ENCODE results near the gene CRKL.

The CRKL gene

GRCh38 chr22:20996598-20997535 is 79.7 kb downstream of the CRKL start:
- no peaks in the 10 kb centered on the region for H3K27me3 ChIP-seq (ENCODE audit: insufficient read depth, poor library complexity, severe bottlenecking)
- TF ChIP-seq SPI1 (IDR thresholded peaks at IDR 0.05; ENCODE audit: borderline replicate concordance, low read depth): no peak
- TF ChIP-seq GABPA (IDR thresholded peaks at IDR 0.05; ENCODE audit: low read depth): no peak
- no peak overlapping the region for H3K4me3 ChIP-seq (replicated peaks; ENCODE audit: insufficient read depth, low read length)
- H3K27ac ChIP-seq (replicated peaks): no peak overlapping the region
- no peak for DNase-seq (ENCODE audit: low read depth in 1 of 2, low spot score in 1 of 2)

- TF ChIP-seq POLR2AphosphoS5 (IDR thresholded peaks at IDR 0.05; ENCODE audit: low read depth) (peak; percentile 16; the same call in 1 of the 2 replicates), GABPA (IDR thresholded peaks at IDR 0.05; ENCODE audit: low read depth) (no peak)
- TF ChIP-seq, protein P1, sequence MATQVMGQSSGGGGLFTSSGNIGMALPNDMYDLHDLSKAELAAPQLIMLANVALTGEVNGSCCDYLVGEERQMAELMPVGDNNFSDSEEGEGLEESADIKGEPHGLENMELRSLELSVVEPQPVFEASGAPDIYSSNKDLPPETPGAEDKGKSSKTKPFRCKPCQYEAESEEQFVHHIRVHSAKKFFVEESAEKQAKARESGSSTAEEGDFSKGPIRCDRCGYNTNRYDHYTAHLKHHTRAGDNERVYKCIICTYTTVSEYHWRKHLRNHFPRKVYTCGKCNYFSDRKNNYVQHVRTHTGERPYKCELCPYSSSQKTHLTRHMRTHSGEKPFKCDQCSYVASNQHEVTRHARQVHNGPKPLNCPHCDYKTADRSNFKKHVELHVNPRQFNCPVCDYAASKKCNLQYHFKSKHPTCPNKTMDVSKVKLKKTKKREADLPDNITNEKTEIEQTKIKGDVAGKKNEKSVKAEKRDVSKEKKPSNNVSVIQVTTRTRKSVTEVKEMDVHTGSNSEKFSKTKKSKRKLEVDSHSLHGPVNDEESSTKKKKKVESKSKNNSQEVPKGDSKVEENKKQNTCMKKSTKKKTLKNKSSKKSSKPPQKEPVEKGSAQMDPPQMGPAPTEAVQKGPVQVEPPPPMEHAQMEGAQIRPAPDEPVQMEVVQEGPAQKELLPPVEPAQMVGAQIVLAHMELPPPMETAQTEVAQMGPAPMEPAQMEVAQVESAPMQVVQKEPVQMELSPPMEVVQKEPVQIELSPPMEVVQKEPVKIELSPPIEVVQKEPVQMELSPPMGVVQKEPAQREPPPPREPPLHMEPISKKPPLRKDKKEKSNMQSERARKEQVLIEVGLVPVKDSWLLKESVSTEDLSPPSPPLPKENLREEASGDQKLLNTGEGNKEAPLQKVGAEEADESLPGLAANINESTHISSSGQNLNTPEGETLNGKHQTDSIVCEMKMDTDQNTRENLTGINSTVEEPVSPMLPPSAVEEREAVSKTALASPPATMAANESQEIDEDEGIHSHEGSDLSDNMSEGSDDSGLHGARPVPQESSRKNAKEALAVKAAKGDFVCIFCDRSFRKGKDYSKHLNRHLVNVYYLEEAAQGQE (IDR thresholded peaks at IDR 0.05; ENCODE audit: insufficient replicate concordance, low read depth): no peak
- Histone ChIP-seq H3K4me3 (replicated peaks; ENCODE audit: insufficient read depth, low read length) (no peak overlapping the region), H3K27ac (replicated peaks) (no peak overlapping the region), H3K27me3 (ENCODE audit: insufficient read depth, poor library complexity, severe bottlenecking) (no peaks in the 10 kb centered on the region)
- DNase-seq (ENCODE audit: low read depth in 1 of 2, low spot score in 1 of 2): no peak
Observed at GRCh38 chr22:20997536-20998257, 80.5 kb downstream of the CRKL start.

- H3K27me3 ChIP-seq (ENCODE audit: insufficient read depth, poor library complexity, severe bottlenecking): no peaks in the 10 kb centered on the region
- no peak for TF ChIP-seq SPI1 (IDR thresholded peaks at IDR 0.05; ENCODE audit: borderline replicate concordance, low read depth)
- TF ChIP-seq POLR2AphosphoS5 (IDR thresholded peaks at IDR 0.05; ENCODE audit: low read depth): peak; percentile 15; the same call in 1 of the 2 replicates
- no peak overlapping the region for H3K4me3 ChIP-seq (replicated peaks; ENCODE audit: insufficient read depth, low read length)
- no peak for DNase-seq (ENCODE audit: low read depth in 1 of 2, low spot score in 1 of 2)
- no peak overlapping the region for H3K27ac ChIP-seq (replicated peaks)
Observed at GRCh38 chr22:20998411-20999336, 81.5 kb downstream of the CRKL start.

DNA sequence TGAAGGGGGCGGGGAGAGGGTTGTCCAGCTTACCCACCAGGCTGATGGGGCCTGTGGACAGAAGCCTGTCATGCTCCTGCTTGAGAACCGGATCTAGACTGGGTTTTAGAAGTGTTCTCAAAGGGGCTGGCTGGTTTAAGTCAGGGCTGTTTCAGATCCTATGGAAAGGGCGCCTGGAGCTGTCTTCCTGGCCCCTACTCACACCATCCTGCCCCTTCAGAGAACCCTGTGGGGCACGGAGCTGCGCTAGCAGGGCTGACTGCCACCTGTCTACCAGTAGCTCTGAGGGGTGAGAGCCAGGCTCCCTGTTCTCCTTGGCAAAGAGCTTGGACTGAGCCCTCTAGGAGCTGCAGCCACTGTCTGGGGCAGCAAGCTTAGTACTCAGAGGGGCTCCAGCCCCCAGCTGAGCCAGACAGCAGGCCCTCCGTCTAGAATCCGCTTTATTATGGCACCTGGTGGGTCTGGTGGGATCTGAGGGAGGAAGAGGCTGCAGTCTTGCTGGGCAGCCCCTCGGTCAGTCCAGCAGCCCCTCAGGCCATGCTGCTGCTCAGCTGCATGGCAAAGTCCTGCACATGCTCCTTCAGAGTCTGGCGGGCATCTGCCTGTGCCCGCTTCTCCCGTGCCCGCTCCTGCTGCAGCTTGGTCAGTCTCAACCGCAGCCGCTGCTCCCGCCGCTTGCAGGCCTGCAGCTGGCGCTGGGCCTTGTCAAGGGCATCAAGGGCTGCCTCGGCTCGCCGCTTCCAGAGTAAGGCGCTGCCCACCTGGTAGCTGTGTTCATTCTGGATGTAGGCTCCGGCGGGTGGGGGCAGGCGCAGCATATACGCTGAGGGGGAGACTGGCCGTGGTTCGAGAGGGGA is 82.4 kb downstream of the CRKL start:
- Histone ChIP-seq H3K27me3 (ENCODE audit: insufficient read depth, poor library complexity, severe bottlenecking) (no peaks in the 10 kb centered on the region), H3K4me3 (replicated peaks; ENCODE audit: insufficient read depth, low read length) (no peak overlapping the region), H3K27ac (replicated peaks) (no peak overlapping the region)
- TF ChIP-seq POLR2AphosphoS5 (IDR thresholded peaks at IDR 0.05; ENCODE audit: low read depth) (0 out of 2 replicates have a peak, but pooled peaks have one; percentile 16), SPI1 (IDR thresholded peaks at IDR 0.05; ENCODE audit: borderline replicate concordance, low read depth) (no peak), GABPA (IDR thresholded peaks at IDR 0.05; ENCODE audit: low read depth) (no peak)
- TF ChIP-seq, protein P2, sequence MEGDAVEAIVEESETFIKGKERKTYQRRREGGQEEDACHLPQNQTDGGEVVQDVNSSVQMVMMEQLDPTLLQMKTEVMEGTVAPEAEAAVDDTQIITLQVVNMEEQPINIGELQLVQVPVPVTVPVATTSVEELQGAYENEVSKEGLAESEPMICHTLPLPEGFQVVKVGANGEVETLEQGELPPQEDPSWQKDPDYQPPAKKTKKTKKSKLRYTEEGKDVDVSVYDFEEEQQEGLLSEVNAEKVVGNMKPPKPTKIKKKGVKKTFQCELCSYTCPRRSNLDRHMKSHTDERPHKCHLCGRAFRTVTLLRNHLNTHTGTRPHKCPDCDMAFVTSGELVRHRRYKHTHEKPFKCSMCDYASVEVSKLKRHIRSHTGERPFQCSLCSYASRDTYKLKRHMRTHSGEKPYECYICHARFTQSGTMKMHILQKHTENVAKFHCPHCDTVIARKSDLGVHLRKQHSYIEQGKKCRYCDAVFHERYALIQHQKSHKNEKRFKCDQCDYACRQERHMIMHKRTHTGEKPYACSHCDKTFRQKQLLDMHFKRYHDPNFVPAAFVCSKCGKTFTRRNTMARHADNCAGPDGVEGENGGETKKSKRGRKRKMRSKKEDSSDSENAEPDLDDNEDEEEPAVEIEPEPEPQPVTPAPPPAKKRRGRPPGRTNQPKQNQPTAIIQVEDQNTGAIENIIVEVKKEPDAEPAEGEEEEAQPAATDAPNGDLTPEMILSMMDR (IDR thresholded peaks at IDR 0.05; ENCODE audit: insufficient read depth, low read length): no peak
- TF ChIP-seq, protein P1 (IDR thresholded peaks at IDR 0.05; ENCODE audit: insufficient replicate concordance, low read depth): no peak
- no peak for DNase-seq (ENCODE audit: low read depth in 1 of 2, low spot score in 1 of 2)
